K562 (cell line): ENCODE data around the gene ARSJ. TPM values are rescaled to one million over a fixed set of nuclear protein-coding genes. Genes with fewer than 3 reads are reported as not detected.

Source experiments
- ATAC-seq: fragments of 200-7000 bp; cut with Tn5 transposase; 3 replicates; pipeline ENCODE4 v1.9.1; 2020; ENCODE audit warnings: moderate library complexity
- Bru-seq: library from RNA; stranded (reverse); fragments of 400-500 nt; gene quantifications from one replicate; lab custom pipeline; 2021; lab: Mats Ljungman, UMichigan
- BruChase-seq, 2 experiments: library from RNA; stranded (reverse); fragments of 400-500 nt; gene quantifications; one replicate each; lab custom pipeline; 2021; lab: Mats Ljungman, UMichigan
- BruUV-seq: library from RNA; stranded (reverse); fragments of 400-500 nt; replicated peaks from 2 replicates; lab custom pipeline; 2021; lab: Mats Ljungman, UMichigan
- CTCF ChIA-PET: fragments of 300-600 bp; formaldehyde crosslinking; extraction: SDS; loops from one replicate; lab custom pipeline; 2021; ENCODE audit warnings: low intra/inter-chr PET ratio; lab: Yijun Ruan, JAX
- POLR2A ChIA-PET: fragments of 300-600, 350-650 bp; sonication (Branson Sonifier 250); formaldehyde crosslinking; extraction: SDS; loops from one replicate; lab custom pipeline; 2021; ENCODE audit warnings: antibody characterized with exemption, inconsistent platforms; lab: Yijun Ruan, JAX
- DNase-seq, 4 experiments: peaks; one replicate each; pipeline versions ENCODE4 v3.0.0 to v3.0.0-alpha.2; 2011 to 2018; ENCODE audit warnings: low spot score in 3 of 4, mixed read lengths in 3 of 4; ENCODE audit errors: extremely low read depth in 1 of 4
- FAIRE-seq: peaks from 2 replicates; lab custom pipeline; 2011; peaks lifted over from hg19 to GRCh38; lab: Jason Lieb, UNC
- H2AFZ ChIP-seq: 2 replicates; pipeline ENCODE4 v1.6.0; 2011; ENCODE audit warnings: low read depth, low read length, control low read depth, inconsistent platforms
- H3K27ac ChIP-seq: fragments of 200-600 bp; 3 replicates; pipeline ENCODE4 v1.8.0; 2011; ENCODE audit warnings: low read depth, mild to moderate bottlenecking, control low read depth, inconsistent platforms, low read length, moderate library complexity, mixed read lengths; ENCODE audit errors: extremely low read depth
- H3K27me3 ChIP-seq, 2 experiments: fragments of 300-600 bp in 1 of 2; 2 replicates in 1 of 2; 3 replicates in 1 of 2; pipeline versions ENCODE4 v1.6.0 to v1.8.0; 2011; ENCODE audit warnings: inconsistent platforms in 2 of 2, low read length in 2 of 2, mild to moderate bottlenecking in 1 of 2, mixed read lengths in 1 of 2, moderate library complexity in 1 of 2; ENCODE audit not compliant: control insufficient read depth in 2 of 2, insufficient read depth in 2 of 2
- H3K36me3 ChIP-seq: fragments of 300-600 bp; 3 replicates; pipeline ENCODE4 v1.8.0; 2011; ENCODE audit warnings: mild to moderate bottlenecking, low read length, inconsistent platforms; ENCODE audit not compliant: control insufficient read depth, insufficient read depth
- H3K4me1 ChIP-seq, 2 experiments: fragments of 200-600 bp in 1 of 2; replicated peaks in 1 of 2; 2 replicates in 1 of 2; 3 replicates in 1 of 2; pipeline versions ENCODE4 v1.5.1 to v1.8.0; 2011; ENCODE audit warnings: inconsistent platforms in 2 of 2, low read length in 2 of 2, mild to moderate bottlenecking in 1 of 2, mixed read lengths in 1 of 2, moderate library complexity in 1 of 2; ENCODE audit not compliant: control insufficient read depth in 2 of 2, insufficient read depth in 2 of 2
- H3K4me2 ChIP-seq: 2 replicates; pipeline ENCODE4 v1.6.1; 2011; ENCODE audit warnings: low read length, control low read depth, inconsistent platforms, mixed read lengths; ENCODE audit not compliant: insufficient read depth
- H3K4me3 ChIP-seq: fragments of 200-600 bp; sonication (generic), shearing (Covaris generic); 2 replicates; pipeline ENCODE4 v1.5.1; 2016; ENCODE audit warnings: control low read depth, inconsistent platforms
- H3K79me2 ChIP-seq: fragments of 200-600 bp; 3 replicates; pipeline ENCODE4 v1.8.0; 2011; ENCODE audit warnings: low read length, inconsistent platforms; ENCODE audit not compliant: control insufficient read depth, insufficient read depth
- H3K9ac ChIP-seq, 2 experiments: 2 replicates each; pipeline versions ENCODE4 v1.6.0 to v1.6.1; 2011; ENCODE audit warnings: low read depth in 2 of 2, low read length in 2 of 2, control low read depth in 1 of 2, inconsistent platforms in 1 of 2, mild to moderate bottlenecking in 1 of 2, mixed read lengths in 1 of 2; ENCODE audit not compliant: insufficient read depth in 1 of 2
- H3K9me1 ChIP-seq: one replicate; pipeline ENCODE4 v1.6.0; 2011; ENCODE audit warnings: inconsistent platforms, mild to moderate bottlenecking, low read length, moderate library complexity; ENCODE audit not compliant: control insufficient read depth, insufficient read depth
- H3K9me3 ChIP-seq: replicated peaks from 2 replicates; pipeline ENCODE4 v1.5.1; 2011; ENCODE audit warnings: low read depth, low read length, inconsistent platforms; ENCODE audit not compliant: control insufficient read depth, insufficient read depth
- H4K20me1 ChIP-seq: replicated peaks from 2 replicates; pipeline ENCODE4 v1.6.1; 2011; ENCODE audit warnings: low read length, inconsistent platforms, mixed read lengths; ENCODE audit not compliant: control insufficient read depth, insufficient read depth
- HNRNPLL ChIP-seq: fragments of 200-400 bp; formaldehyde crosslinking; IDR thresholded peaks from 2 replicates; pipeline ENCODE4 v1.6.1; 2017; ENCODE audit warnings: low read length, low read depth, mild to moderate bottlenecking; ENCODE audit not compliant: poor library complexity, severe bottlenecking
- NR1H2 ChIP-seq: sonication (generic); formaldehyde crosslinking; IDR thresholded peaks from 2 replicates; pipeline ENCODE4 v1.4.0; 2020; ENCODE audit warnings: mild to moderate bottlenecking, missing genetic modification reagents
- TAF15 ChIP-seq: fragments of 200-400 bp; formaldehyde crosslinking; IDR thresholded peaks from 2 replicates; pipeline ENCODE4 v1.6.1; 2017; ENCODE audit warnings: mild to moderate bottlenecking, low read depth, low read length, moderate library complexity
- WGBS: fragments of 100-300 bp; shearing (Covaris generic); methylation state at CpG from one replicate; pipeline ENCODE4 v1.1.6; 2016; ENCODE audit warnings: low coverage, mixed read lengths; ENCODE audit not compliant: insufficient coverage; ENCODE audit errors: missing lambda C conversion rate; 5-methylcytosine and 5-hydroxymethylcytosine counted together
- in situ Hi-C: fragments of 300-500 bp; cut with MboI; formaldehyde crosslinking; loops from 4 replicates; pipeline ENCODE4 v1.15.0; 2018; ENCODE audit warnings: inconsistent platforms, mixed read lengths
- intact Hi-C: fragments of 100-400 bp; cut with micrococcal nuclease; formaldehyde crosslinking; loops from 2 replicates; pipeline ENCODE4 v1.14.2; 2022
- long read RNA-seq, 3 experiments: library from polyadenylated mRNA in 2 of 3; library from RNA in 1 of 3; unstranded in 2 of 3; stranded (forward) in 1 of 3; transcript quantifications; one replicate each; pipeline ENCODE4 v2.0.0, GENCODE V29; 2019 to 2022
- polyA minus RNA-seq, 3 experiments: library from RNA; depleted of rRNA, polyadenylated mRNA; stranded (reverse); fragments of >200 nt; gene quantifications; 2 replicates each; pipeline ENCODE4 v1.2.3, GENCODE V29; 2011
- polyA plus RNA-seq, 8 experiments: library from polyadenylated mRNA; depleted of rRNA in 4 of 8; stranded (reverse) in 5 of 8; unstranded in 3 of 8; fragments of >200 nt; fragmentation: Nextera tagmentation in 2 of 8; fragmentation: Illumina TruSeq in 1 of 8; extraction: Ambion mirVana in 2 of 8; extraction: Trizol in 1 of 8; gene quantifications; 2 replicates each; pipeline versions ENCODE4 v1.2.1 to v1.2.3, GENCODE V29; 2011 to 2014; ENCODE audit warnings: inconsistent platforms in 1 of 8, missing spikeins in 1 of 8
- total RNA-seq, 7 experiments: library from RNA; depleted of rRNA in 6 of 7; stranded (reverse); fragments of >200 nt in 6 of 7; fragmentation: Illumina TruSeq in 2 of 7; extraction: Trizol in 2 of 7; gene quantifications; 2 replicates each; pipeline versions ENCODE4 v1.2.1 to v1.2.3, GENCODE V29; 2011 to 2021; ENCODE audit warnings: low replicate concordance in 1 of 7

ARSJ gene
- total RNA-seq (2011; cell fraction: chromatin; rRNA removed; ENCODE audit: low replicate concordance) = not detected in 2 replicates
- total RNA-seq (2011; cell fraction: nucleolus; rRNA removed) = not detected in 2 replicates
- not detected in 2 replicates for total RNA-seq (2011; cell fraction: nucleoplasm; rRNA removed)
- total RNA-seq (2014; rRNA removed) = not detected in 2 replicates
- not detected in 2 replicates for total RNA-seq (2014; rRNA removed; fragmentation: Illumina TruSeq; extraction: Trizol)
- not detected in 2 replicates for total RNA-seq (2015; rRNA removed; fragmentation: Illumina TruSeq; extraction: Trizol)
- total RNA-seq (2021) = not detected in 2 replicates
- not detected in 2 replicates for polyA plus RNA-seq (2011; rRNA removed)
- not detected in 2 replicates for polyA plus RNA-seq (2011; cell fraction: cytosol; rRNA removed)
- not detected in 2 replicates for polyA plus RNA-seq (2011; cell fraction: nucleus; rRNA removed)
- not detected in 2 replicates for polyA plus RNA-seq (2012)
- not detected in 2 replicates for polyA plus RNA-seq (2014; fragmentation: Illumina TruSeq; extraction: Trizol)
- polyA plus RNA-seq (2014; fragmentation: Nextera tagmentation; extraction: Ambion mirVana) = not detected
- not detected in 2 replicates for polyA plus RNA-seq (2014; rRNA removed)
- polyA minus RNA-seq (2011; rRNA and poly(A)+ RNA removed) = not detected in 2 replicates
- not detected in 2 replicates for polyA minus RNA-seq (2011; cell fraction: cytosol; rRNA and poly(A)+ RNA removed)
- not detected in 2 replicates for polyA minus RNA-seq (2011; cell fraction: nucleus; rRNA and poly(A)+ RNA removed)
- Bru-seq, nascent RNA = percentile 3 among the genes with signal in this experiment
- percentile 4 among the genes with signal in this experiment for BruChase-seq, experiment 1, labeled RNA remaining after a 2-hour chase
- BruChase-seq, experiment 2, labeled RNA remaining after a 6-hour chase = percentile 7 among the genes with signal in this experiment
- long read RNA-seq, experiment 1 = 0 reads
- long read RNA-seq, experiment 2 = 0 reads
- long read RNA-seq, experiment 3 = 0 reads

DNA sequence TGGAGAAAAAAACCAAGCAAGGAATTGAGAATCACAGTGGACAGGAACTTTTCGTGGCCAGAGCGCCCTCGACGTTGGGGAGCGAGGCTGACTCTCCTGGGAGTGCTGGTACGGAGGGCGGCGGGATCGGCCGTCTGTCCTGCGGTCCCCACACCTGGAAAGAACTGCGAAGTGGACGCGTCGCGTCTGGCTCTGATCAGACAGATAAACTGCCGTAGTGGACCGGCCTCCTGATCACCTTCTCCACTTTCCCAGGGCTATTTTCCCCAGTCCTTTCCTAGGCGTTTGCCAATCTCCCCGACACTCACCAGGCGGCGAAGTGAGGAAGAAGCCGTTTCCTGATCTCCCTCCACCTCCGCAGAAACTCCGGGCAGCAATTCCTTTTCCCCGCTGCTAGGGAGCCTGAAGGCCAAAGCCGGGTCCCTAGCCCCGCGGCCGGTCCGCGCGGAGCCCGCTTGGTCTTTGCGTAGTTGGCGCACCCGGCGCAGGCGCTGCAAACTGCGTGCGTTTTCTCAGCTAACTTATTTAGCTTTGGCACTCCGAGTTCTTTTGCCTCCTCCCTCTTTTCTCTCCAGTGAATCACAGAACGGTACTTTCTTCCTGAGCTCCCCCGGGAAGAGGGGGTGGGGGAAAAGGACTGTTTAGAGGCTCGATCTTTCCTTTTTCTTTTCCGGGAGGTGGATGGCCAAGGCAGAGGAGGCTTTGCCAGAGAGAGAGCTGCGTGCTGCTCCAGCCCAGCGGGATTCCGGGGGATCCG, at the start of gene ARSJ:
ARSJ (minus strand) TSS at position 500 of the 757 bp plus-strand sequence. CDS start 813 bp downstream, outside the sequence.
- FAIRE-seq = no peak
- no peaks in the 10 kb centered on the region for H4K20me1 ChIP-seq
- H3K4me1 ChIP-seq = no peaks in the 10 kb centered on the region
- DNase-seq = no peak
- ATAC-seq = no peak
- in situ Hi-C loops = no loop called here
- no peak within 1 kb of the TSS for H3K4me2 ChIP-seq
- BruUV-seq = no TSS peak
- no peak within 1 kb of the TSS for H3K4me3 ChIP-seq
- H3K9me3 ChIP-seq = no peaks in the 10 kb centered on the region
- no peaks in the 10 kb centered on the region for H3K9me1 ChIP-seq
- H3K27ac ChIP-seq = no peak within 1 kb of the TSS
- POLR2A ChIA-PET = no interaction called here
- H3K79me2 ChIP-seq = no peaks in the 10 kb centered on the region
- no peak within 1 kb of the TSS for H3K9ac ChIP-seq
- no peak within 1 kb of the TSS for H2AFZ ChIP-seq
- TF ChIP-seq TAF15 (peak; percentile 84; the same call in 1 of the 2 replicates), NR1H2 (CRISPR knock-in tag) (no peak), HNRNPLL (peak; percentile 85)
- no peaks in the 10 kb centered on the region for H3K36me3 ChIP-seq
- no peaks in the 10 kb centered on the region for H3K27me3 ChIP-seq
- intact Hi-C loops = no loop called here
- WGBS = 4% methylated on average over 36 of the region's 50 CpGs
- CTCF ChIA-PET = no interaction called here
